NCI-H2107 treated with DMSO at 0.1 percent for 48 hours (cell line): ENCODE measurements around the gene PLA2R1.

ENCODE experiments used
- DNase-seq: peaks from one replicate; lab custom pipeline; 2025; ENCODE audit not compliant: unreplicated experiment; lab: John Stamatoyannopoulos, UW

The PLA2R1 gene

GRCh38 chr2:159938395-159938794 lies 124.0 kb downstream of the PLA2R1 start:
- no peak for DNase-seq

GRCh38 chr2:159936471-159936870 lies 125.9 kb downstream of the PLA2R1 start:
- DNase-seq, result no peak

GRCh38 chr2:159933727-159934049 lies 128.7 kb downstream of the PLA2R1 start:
- DNase-seq, result no peak

- DNase-seq, result no peak
Observed at GRCh38 chr2:159933040-159933726, 129.2 kb downstream of the PLA2R1 start.

GRCh38 chr2:159926695-159927094 lies 135.7 kb downstream of the PLA2R1 start:
- no peak for DNase-seq

GRCh38 chr2:159925975-159926374 lies 136.4 kb downstream of the PLA2R1 start:
- peak; percentile 7 for DNase-seq

GRCh38 chr2:159922563-159922962 lies 139.9 kb downstream of the PLA2R1 start:
- no peak for DNase-seq

GRCh38 chr2:159921752-159922404 lies 140.5 kb downstream of the PLA2R1 start:
- DNase-seq, result no peak

GRCh38 chr2:159916511-159916910 lies 145.9 kb downstream of the PLA2R1 start:
- no peak for DNase-seq

GRCh38 chr2:159913900-159914299 lies 148.5 kb downstream of the PLA2R1 start:
- DNase-seq, result no peak

GRCh38 chr2:159912580-159912979 lies 149.8 kb downstream of the PLA2R1 start:
- DNase-seq, result no peak

- no peak for DNase-seq
Observed at GRCh38 chr2:159910951-159911350, 151.5 kb downstream of the PLA2R1 start.

GRCh38 chr2:159908623-159909022 lies 153.8 kb downstream of the PLA2R1 start:
- DNase-seq, result no peak

GRCh38 chr2:159907909-159908308 lies 154.5 kb downstream of the PLA2R1 start:
- DNase-seq, result peak; percentile 7

- no peak for DNase-seq
Observed at GRCh38 chr2:159905926-159906714, 156.3 kb downstream of the PLA2R1 start.

GRCh38 chr2:159904959-159905305 lies 157.5 kb downstream of the PLA2R1 start:
- DNase-seq, result no peak

GRCh38 chr2:159904127-159904958 lies 158.1 kb downstream of the PLA2R1 start, which contains the start of gene LY75:
TSS of gene LY75 (minus strand) at chr2:159904756.
- no peak for DNase-seq

GRCh38 chr2:159903443-159904126 lies 158.8 kb downstream of the PLA2R1 start:
- DNase-seq, result no peak

- peak; percentile 18 for DNase-seq
Observed at GRCh38 chr2:159902722-159903121, 159.7 kb downstream of the PLA2R1 start.

- no peak for DNase-seq
Observed at GRCh38 chr2:159900343-159900742, 162.1 kb downstream of the PLA2R1 start.

- DNase-seq, result no peak
Observed at GRCh38 chr2:159898441-159898840, 164.0 kb downstream of the PLA2R1 start.
